GM11168 (cell line): ENCODE data around the gene HTR6.

Experiments
- in situ Hi-C: fragments of 300-500 bp; cut with MboI; formaldehyde crosslinking; loops from one replicate; pipeline ENCODE4 v1.12.0; 2022; ENCODE audit warnings: low sequenced_read_pairs; ENCODE audit not compliant: unreplicated experiment

HTR6 gene

GRCh38 chr1:19710825-19711611, 46.3 kb downstream of the HTR6 start:
- in situ Hi-C loops = no loop called here

- in situ Hi-C loops = no loop called here
These were observed 48.3 kb downstream of the HTR6 start for GRCh38 chr1:19712928-19713327.

GRCh38 chr1:19715334-19716203, 50.9 kb downstream of the HTR6 start:
- in situ Hi-C loops = no loop called here

GRCh38 chr1:19717467-19717866, 52.8 kb downstream of the HTR6 start:
- in situ Hi-C loops = no loop called here

GRCh38 chr1:19720174-19720573, 55.5 kb downstream of the HTR6 start:
- in situ Hi-C loops = no loop called here

- in situ Hi-C loops = no loop called here
These were observed 56.3 kb downstream of the HTR6 start for GRCh38 chr1:19720973-19721372.

- in situ Hi-C loops = no loop called here
These were observed 59.2 kb downstream of the HTR6 start for GRCh38 chr1:19723874-19724273.

- in situ Hi-C loops = no loop called here
These were observed 60.9 kb downstream of the HTR6 start for GRCh38 chr1:19725606-19726005.

GRCh38 chr1:19728413-19729145, 63.9 kb downstream of the HTR6 start:
- in situ Hi-C loops = no loop called here

GRCh38 chr1:19730232-19730631, 65.6 kb downstream of the HTR6 start:
- in situ Hi-C loops = no loop called here
